ENCODE measurements around the gene ABCB8.

ABCB8 gene

DNA sequence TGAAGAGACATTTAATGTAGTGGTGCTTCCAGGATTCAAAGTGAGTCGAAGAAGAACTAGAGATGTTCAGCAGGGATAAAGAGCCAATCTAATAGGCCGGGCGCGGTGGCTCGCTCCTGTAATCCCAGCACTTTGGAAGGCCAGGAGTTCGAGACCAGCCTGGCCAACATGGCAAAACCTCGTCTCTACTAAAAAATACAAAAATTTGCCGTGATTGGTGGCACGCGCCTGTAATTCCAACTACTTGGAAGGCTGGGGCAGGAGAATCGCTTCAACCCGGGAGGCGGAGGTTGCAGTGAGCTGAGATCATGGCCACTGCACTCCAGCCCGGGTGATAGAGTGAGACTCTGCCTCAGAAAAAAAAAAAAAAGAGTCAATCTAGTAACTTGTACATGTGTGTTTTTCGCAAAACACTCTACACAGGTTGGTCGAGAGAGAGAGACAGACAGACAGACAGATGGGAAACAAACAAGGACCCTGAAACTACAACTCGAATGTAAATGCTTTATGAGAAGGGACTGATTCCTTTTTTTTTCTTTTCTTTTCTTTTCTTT is 775 bp downstream of the ABCB8 start:
- Histone ChIP-seq H3K4me3 (replicated peaks; ENCODE audit: low read depth, low read length) (peak overlapping the region; percentile 67), H3K36me3 (ENCODE audit: control insufficient read depth, insufficient read depth, low read length) (peaks cover under 1% of the 10 kb centered on the region), H3K27me3 (replicated peaks; ENCODE audit: control insufficient read depth, insufficient read depth, low read length) (no peaks in the 10 kb centered on the region)
- no peak for DNase-seq (ENCODE audit: extremely low read depth, insufficient read length)
- TF ChIP-seq, protein P1, sequence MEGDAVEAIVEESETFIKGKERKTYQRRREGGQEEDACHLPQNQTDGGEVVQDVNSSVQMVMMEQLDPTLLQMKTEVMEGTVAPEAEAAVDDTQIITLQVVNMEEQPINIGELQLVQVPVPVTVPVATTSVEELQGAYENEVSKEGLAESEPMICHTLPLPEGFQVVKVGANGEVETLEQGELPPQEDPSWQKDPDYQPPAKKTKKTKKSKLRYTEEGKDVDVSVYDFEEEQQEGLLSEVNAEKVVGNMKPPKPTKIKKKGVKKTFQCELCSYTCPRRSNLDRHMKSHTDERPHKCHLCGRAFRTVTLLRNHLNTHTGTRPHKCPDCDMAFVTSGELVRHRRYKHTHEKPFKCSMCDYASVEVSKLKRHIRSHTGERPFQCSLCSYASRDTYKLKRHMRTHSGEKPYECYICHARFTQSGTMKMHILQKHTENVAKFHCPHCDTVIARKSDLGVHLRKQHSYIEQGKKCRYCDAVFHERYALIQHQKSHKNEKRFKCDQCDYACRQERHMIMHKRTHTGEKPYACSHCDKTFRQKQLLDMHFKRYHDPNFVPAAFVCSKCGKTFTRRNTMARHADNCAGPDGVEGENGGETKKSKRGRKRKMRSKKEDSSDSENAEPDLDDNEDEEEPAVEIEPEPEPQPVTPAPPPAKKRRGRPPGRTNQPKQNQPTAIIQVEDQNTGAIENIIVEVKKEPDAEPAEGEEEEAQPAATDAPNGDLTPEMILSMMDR (IDR thresholded peaks at IDR 0.05; ENCODE audit: insufficient read depth, low read length, poor library complexity, severe bottlenecking), result no peak

DNA sequence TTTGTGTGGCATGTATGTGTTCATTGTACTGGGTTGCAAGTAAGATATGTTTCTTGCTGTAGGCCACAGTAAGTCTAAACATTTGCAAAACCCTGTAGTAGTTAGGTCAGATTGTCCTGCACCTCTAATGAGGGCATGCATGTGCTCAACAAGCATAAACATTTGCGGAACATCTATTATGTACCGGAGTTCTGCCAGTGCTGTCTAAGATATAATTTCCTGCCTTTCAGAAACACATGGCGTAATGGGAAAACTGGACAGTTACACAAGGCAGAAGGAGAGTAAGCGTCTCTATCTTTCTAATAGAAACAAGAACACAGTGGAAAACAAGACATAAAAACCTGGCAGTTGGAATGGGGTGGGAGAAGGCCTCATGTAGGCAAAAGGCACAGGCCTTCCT is 2.8 kb downstream of the ABCB8 start:
- TF ChIP-seq, protein P1 (IDR thresholded peaks at IDR 0.05; ENCODE audit: insufficient read depth, low read length, poor library complexity, severe bottlenecking), result no peak
- Histone ChIP-seq H3K4me3 (replicated peaks; ENCODE audit: low read depth, low read length) (no peak overlapping the region), H3K27me3 (replicated peaks; ENCODE audit: control insufficient read depth, insufficient read depth, low read length) (no peaks in the 10 kb centered on the region), H3K36me3 (ENCODE audit: control insufficient read depth, insufficient read depth, low read length) (peaks cover 13% of the 10 kb centered on the region)
- no peak for DNase-seq (ENCODE audit: extremely low read depth, insufficient read length)

DNA sequence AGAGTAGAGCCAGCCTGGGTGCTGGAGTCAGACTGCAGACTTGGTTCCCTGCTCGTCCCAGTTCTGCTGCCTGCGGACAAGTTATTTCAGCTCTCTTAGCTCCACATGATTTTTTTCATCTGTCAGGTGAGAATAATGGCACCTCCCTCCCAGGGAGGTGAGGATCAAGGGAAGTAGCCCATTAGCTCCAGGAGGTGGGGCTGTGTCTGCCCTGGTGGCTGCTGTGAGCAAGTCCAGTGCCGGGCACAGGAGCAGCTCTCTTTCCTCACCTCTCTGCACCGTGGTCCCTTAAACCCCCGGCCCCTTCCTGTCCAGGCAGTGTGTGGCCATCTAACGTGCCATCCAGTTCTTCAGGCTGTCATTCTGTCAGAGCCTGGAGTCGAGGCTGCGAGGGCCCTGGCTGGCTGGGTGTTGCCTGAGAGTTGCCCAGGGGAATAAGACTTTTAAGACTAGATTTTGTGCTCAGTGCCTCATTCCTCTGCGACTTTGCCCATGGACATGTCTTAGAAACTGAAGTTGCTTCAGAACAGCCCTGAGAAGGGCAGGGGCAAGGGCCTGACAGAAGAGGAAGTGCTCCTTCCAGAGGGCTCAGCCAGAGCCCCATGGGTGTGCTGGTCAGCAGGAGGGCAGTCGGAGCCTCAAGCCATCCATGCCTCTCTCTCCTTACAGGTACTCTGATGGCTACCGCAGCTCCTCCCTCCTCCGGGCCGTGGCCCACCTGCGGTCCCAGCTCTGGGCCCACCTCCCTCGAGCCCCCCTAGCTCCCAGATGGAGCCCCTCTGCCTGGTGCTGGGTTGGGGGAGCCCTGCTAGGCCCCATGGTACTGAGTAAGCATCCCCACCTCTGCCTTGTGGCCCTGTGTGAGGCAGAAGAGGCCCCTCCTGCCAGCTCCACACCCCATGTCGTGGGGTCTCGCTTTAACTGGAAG is 5.0 kb downstream of the ABCB8 start:
- H3K36me3 ChIP-seq (ENCODE audit: control insufficient read depth, insufficient read depth, low read length), result peaks cover 18% of the 10 kb centered on the region
- DNase-seq (ENCODE audit: extremely low read depth, insufficient read length), result no peak
- TF ChIP-seq, protein P1 (IDR thresholded peaks at IDR 0.05; ENCODE audit: insufficient read depth, low read length, poor library complexity, severe bottlenecking), result peak; percentile 1
- H3K4me3 ChIP-seq (replicated peaks; ENCODE audit: low read depth, low read length), result no peak overlapping the region
- H3K27me3 ChIP-seq (replicated peaks; ENCODE audit: control insufficient read depth, insufficient read depth, low read length), result no peaks in the 10 kb centered on the region

DNA sequence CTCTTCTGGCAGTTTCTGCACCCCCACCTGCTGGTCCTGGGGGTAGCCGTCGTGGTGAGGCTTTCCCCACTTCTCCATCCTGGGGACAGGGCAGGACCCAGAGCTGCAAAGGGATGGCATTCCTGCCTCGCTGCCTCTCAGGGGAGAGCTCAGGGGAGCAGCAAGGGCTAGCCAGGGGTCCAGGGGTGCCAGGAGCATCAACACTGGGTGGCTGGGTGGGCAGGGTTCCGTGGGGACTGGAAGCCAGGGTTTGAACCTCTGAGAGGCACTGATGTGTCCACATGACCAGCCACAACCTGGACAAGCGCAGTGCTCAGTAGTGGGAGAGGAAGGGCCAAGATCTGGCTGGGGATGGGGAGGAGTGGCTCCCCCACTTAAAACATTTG is 5.6 kb downstream of the ABCB8 start:
- DNase-seq (ENCODE audit: extremely low read depth, insufficient read length), result no peak
- H3K36me3 ChIP-seq (ENCODE audit: control insufficient read depth, insufficient read depth, low read length), result peaks cover 18% of the 10 kb centered on the region
- no peak overlapping the region for H3K4me3 ChIP-seq (replicated peaks; ENCODE audit: low read depth, low read length)
- no peaks in the 10 kb centered on the region for H3K27me3 ChIP-seq (replicated peaks; ENCODE audit: control insufficient read depth, insufficient read depth, low read length)
- TF ChIP-seq, protein P1 (IDR thresholded peaks at IDR 0.05; ENCODE audit: insufficient read depth, low read length, poor library complexity, severe bottlenecking), result no peak

DNA sequence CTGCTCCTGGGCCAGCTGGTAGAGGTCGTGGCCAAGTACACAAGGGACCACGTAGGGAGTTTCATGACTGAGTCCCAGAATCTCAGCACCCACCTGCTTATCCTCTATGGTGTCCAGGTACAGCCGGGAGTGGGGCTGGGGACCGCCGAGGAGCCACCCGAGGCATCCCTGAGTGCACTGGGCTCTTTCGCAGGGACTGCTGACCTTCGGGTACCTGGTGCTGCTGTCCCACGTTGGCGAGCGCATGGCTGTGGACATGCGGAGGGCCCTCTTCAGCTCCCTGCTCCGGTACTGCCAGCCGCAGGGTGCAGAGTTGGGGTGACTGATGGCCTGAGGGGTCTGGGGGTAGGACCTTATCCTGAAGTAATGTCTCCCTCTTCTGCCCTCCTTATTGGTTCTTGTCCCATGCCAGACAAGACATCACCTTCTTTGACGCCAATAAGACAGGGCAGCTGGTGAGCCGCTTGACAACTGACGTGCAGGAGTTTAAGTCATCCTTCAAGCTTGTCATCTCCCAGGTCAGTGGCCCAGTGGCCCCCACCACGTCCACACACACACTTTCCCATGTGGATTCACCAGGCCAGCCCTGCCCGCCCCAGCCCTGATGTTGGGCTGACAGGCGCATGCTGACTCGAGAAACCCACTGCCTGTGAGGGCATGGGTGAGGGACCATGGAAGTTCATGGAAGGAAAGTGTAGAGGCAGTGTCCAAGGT is 6.2 kb downstream of the ABCB8 start:
- DNase-seq (ENCODE audit: extremely low read depth, insufficient read length), result no peak
- Histone ChIP-seq H3K4me3 (replicated peaks; ENCODE audit: low read depth, low read length) (no peak overlapping the region), H3K27me3 (replicated peaks; ENCODE audit: control insufficient read depth, insufficient read depth, low read length) (no peaks in the 10 kb centered on the region), H3K36me3 (ENCODE audit: control insufficient read depth, insufficient read depth, low read length) (peaks cover 18% of the 10 kb centered on the region)
- TF ChIP-seq, protein P1 (IDR thresholded peaks at IDR 0.05; ENCODE audit: insufficient read depth, low read length, poor library complexity, severe bottlenecking), result no peak

All from GM06990 (cell line).